NCI-H128 (cell line): Measurements from ENCODE around the gene TSSK6.

ENCODE experiments used
- DNase-seq: peaks from one replicate; lab custom pipeline; 2025; ENCODE audit not compliant: unreplicated experiment; lab: John Stamatoyannopoulos, UW

TSSK6 gene

GRCh38 chr19:19465436-19466070 is 49.8 kb downstream of the TSSK6 start:
- no peak for DNase-seq

DNA sequence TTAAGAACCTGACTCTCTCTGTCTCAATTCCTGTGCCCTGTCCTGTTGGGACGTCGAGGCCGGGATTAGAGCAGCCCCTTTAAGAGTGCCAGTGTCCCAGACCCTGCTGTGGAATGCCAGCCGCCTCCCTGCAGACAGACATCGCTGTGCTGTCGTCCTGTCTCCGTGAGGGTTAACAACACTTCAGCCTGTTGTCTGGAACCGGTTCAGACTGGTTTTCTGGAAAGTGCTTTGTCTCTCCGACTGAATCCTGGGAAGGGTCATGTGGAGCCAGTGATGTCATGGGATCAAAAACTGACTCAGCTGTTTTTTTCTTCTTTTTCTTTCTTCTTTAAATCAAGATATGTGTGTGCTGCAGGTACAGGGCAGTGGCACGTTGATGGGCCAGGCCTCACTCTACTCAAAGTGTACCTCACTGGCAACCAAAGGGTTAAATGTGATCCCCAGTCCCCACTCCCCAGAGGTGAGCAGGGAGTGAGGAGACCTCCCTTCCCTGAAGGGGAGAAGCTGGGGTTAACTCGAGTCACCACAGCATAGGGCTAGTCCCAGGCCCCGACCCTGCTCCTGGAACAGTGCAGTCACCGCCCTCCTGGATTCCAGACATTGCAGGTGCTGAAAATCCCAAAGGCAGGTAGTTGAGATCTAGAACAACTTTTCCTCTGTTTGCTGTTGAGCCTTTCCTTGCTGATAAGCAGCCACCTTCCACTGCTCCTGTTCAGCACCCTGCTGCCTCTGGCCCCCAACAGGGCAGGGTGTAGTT is 50.8 kb downstream of the TSSK6 start:
- DNase-seq, result no peak
